Measurements from ENCODE around the gene NCK2. TPM values are rescaled to one million over a fixed set of nuclear protein-coding genes. Genes with fewer than 3 reads are reported as not detected.

NCK2 gene
- total RNA-seq, result 38.4 TPM

DNA sequence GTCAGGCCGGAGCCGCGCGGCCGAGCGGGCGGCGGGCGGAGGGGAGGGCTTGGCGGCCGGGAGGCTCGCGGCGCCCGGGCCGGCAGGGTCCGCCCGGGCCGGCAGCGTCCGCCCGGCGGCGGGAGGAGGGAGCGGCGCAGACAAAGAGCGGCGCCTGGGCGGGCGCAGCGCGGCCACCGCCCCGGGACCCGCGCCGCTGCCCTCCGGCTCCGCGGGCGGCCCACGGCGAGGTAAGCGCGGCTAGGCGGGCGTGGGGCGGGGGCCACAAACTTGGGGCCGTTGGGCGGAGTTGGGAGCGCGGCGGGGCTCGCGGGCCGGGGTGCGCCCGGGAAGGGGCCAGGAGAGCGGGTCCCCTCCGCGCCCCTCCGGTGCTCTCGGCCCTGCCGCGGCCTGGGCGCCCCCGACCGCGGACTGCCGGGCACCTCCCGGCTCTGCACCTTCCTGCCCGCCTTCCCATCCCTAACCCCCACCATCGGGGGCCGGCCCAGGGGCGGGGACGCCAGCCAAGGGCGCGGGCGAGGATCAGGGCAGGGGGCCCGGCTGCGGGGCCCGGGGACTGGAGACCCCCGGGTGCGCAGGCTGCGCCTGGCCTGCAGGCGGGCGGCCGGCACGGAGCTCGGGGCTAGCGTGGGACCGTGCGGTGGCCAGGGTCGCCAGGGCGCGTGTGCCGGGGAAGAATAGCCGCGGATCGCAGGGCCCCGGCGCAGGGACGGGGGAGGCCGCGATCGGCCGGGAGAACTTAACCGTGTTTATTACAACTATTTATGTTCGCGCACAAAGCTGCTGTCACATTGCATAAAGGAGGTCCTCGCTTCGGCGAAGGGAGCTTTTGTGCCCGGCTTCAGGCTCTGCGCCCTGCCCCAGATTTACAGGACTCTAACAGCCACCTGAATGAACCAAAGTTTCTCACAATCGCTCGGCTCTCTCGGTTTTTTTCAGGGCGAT, at the start of gene NCK2:
Gene NCK2, plus strand, starts transcription at position 4 of the 945 bp plus-strand sequence. CDS start 110,152 bp downstream, outside the sequence.
- DNase-seq, result peak; percentile 18

DNA sequence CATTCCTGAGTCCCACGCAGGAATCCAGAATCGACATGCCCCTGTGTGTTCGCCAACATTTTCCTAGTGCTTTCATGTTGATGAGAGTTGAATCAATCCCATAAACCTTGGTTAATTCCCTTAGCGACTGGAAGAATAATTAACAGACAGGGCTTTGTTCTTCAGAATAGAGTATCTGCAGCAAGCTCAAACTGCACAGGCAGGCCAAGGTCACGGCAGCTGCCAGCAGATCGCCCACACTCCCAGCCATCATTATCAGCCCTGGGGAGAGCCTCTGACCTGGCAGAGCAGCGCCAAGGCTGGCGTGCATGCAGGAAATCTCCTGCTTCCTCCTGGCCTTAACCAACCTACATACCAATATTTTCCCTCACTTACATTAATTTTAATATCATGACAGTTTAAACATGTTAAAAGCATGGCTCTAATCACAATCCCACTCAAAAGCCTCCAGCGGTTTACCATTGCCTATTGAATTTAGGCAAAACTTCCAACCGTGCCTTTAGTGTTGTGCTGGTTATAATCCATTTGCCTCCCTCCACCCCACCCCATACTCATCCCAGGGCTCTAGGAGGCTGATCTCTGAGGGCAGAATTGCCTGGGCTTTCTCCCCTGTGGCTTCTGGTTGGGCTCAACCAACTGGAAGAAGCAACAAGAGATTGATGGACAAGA, 46.8 kb upstream of the NCK2 start:
- no peak for DNase-seq

DNA sequence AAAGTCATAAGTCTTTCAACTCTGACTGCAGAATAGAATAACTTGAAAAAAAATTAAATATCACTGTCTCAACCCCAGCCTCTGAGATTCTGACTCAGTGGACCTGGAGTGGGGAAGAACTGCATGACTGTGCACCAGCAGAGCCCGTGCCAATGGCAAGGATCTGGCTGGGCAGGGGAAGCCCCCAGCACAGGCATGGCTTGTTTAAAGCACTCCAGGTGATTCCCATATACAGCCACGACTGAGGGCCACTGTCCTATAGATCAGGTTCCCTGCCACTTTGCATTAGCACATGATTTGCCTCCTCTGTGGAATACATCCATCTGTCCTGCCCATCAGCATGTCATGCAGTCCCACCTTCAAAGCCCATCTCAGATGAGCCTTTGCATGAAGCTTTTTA, 45.9 kb upstream of the NCK2 start:
- no peak for DNase-seq

DNA sequence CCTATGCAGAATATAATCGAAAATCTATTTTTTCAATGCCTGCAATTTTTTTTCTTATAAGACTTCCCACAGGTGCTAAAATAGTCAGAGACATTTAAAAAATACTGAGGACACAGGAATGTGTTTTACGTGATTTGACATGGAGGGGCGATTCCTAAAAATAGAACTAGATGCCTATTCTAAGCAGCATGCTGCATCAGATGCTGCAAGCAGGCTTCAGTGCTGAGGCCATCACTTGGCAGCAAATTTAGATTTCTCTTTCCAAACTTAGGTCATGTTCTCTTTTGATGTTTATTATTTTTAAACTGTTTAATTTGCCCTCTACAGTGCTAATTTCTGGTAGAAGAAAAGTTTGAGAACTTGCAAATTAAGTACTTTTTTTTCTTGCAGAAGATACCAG, 43.7 kb upstream of the NCK2 start:
- DNase-seq, result no peak

DNA sequence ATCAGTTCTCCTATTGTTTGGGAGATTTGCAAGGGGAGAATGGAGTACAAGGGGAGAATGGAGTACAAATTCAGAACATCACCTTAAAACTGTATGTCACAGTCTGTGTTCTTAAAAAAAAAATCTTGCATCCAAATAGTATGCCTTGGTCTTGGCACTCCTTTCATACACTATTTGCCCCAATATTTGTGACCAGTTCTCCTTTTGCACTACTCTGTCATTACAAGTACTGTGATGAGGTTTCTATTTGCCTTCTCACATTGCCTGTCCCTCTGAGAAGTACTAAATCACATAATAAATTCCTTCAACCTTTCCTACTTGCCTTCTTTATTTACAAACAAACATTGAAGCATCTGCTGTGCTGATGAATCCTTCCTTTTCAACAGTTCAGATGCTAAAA, 36.0 kb upstream of the NCK2 start:
- no peak for DNase-seq

DNA sequence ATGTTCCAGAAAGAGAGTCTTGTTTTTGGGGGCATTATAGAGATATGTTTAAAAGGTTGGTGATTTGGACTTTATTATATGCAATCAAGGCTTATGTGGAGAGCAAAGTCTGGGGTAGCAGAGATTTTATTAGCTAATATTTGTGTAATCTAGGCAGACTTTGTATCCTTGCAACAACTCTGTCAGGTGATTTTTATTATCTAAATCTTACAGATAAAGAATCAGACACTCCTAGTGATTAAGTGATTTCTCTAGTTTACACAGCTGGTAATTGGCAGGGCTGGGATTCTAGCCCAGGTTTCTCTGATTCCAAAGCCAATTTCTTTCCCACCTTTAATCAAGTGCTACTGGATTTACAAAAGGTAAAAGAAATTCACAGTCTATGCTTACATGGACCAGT, 33.3 kb upstream of the NCK2 start:
- DNase-seq, result no peak

DNA sequence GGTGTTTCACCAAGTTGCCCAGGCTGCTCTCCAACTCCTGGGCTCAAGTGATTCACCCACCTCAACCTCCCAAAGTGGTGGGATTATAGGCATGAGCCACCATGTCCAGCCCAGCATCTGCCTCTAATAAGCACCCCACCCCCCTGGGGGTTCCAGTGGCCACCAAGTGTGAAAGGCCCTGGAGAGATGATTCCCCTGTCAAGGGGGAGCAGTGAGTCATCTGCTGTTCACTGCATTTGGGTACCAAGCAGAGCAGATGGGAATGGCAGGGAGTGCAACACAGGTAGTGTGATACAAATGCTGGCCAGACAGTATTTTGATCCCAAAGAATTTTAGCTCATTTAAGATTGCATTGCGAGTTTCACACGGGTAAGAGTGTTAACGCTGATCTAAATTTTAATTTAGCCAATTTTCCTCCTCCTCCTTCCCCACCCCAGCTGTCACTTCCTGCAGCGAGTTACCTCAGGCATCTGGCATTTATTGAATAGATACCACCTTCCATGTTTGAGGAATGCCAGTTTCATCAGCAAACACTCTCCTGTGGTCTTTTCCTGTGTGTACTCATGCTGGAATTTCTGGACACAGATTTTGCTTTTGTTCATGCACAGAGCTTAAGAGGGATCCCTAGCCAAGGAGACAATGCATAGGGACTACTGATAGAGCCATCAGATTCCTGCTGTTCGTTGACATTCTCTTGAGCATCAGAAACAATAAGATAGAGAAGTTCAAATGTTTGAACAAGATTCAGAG, 32.4 kb upstream of the NCK2 start:
- DNase-seq, result no peak

DNA sequence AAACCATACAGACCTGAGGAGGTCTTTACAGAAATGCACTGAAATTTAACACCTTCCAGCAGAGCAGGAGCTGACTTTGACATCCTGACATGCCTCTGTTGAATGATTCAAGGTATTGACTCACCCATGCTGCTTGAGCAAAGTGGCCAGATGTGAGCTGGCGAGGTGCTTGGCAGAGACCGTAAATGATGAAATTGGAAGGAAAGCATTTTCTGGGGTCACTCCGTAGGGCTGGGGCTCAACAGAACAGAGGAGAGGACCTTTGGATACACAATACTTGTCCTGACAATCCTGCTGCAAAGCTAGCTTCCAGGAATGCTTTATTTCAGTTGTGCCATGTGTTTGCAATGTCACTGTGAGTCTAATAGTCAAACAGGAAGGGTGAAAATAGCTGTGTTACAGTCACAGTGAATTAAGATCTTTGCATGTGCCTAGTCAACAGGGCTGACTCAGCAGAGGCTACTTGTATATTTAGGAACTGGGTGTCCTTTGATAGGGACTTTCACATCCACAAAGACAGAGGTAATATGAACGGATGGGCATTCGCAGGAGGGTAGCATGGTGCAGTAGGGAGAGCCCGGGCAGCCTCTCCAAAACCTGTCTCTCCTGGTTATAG, 31.6 kb upstream of the NCK2 start:
- DNase-seq, result no peak

DNA sequence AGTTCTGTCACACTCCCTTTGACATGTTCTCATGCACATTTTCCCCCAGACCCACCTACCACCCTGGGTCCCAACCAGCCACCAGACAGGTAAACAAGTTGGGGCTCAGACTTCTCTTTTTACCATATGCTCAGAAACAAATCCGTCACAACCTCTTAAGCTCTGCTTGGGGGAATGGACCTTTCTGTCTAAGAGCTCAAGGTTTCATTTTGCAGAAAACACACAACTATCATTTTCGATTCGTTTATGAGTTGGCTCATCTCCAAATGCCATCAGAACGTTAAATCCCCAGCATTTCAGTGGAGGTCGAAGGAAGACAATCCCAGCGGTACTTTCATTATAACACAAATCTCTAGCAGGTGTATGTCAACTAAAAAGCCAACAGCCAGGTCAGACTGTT, 30.6 kb upstream of the NCK2 start:
- no peak for DNase-seq

DNA sequence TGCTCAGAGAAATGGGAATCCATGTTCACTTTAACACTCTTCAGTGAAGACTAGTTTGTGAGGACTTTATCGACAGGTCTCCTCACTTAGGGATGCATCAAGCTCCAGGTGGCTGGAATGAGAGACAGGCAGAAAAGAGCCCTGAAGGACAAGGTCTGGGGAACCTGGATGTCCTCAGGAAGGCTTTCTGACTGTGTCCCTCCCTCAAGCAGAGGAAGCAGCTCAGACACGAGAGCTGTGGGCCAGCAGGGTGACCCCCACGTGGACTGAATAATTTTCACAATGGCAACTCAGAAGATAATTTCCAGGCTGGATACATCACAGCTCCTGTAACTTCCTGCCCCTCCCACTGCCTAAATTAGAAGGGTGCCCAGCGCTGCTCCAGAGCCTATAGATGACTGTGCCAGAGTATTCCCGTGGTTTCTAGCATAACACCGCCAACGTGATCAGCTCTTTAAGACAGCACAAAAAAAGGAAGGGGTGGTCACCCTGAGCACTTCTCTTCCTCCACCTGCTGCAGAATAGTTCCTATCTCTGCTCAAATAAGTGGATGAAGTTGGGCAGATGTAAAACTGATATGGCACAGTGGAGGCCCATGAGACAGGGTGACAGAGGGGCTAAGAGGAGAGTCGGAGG, 25.7 kb upstream of the NCK2 start:
- DNase-seq, result no peak

DNA sequence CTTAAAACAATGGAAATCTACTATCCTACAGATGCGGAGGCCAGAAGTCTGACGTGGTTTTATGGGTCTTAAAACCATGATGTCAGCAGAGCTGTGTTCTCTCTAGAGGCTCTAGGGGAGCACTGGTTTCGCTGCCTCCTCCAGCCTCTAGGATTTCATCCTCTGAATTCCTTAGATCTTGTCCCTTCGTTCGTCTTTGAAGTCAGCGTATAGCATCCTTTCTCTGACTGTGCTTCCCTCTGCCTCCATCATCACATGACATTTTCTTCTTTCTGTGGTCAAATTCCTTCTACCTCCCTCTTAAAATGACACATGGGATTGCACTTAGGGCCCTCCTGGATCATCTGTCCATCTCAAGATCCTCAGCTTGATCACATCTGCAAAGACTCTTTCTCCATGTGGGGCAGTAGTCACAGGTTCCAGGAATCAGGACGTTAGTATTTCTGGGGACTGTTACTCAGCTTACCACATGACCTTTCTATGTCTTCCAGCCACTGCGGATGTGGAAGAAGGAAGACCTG, 22.7 kb upstream of the NCK2 start:
- no peak for DNase-seq

DNA sequence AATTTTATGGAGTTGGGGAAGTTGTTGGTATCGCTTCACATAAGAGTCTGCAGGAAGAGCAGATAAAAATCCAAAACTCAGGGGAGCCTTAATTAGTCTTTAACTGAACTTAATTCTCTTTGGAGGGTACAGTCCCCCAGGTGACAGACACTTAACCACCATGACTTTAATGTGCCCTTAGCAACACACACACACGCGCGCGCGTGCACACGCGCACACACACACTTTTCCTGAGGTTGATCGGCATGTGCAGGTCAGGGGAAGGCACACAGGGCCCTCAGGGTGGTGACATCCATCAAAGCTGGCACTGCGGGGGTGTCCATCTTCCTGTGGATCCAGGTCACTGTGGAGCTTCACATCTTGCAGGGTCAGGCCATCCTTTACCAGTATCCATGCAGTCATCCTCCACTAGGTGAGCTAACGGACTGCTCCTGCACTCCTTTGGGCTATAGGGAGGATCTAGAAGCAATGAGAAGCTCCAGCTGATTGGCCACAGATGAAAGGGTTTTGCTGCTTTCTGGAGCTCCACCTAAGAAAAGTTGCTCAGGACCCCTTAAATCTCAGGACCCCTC, 21.9 kb upstream of the NCK2 start:
- no peak for DNase-seq

DNA sequence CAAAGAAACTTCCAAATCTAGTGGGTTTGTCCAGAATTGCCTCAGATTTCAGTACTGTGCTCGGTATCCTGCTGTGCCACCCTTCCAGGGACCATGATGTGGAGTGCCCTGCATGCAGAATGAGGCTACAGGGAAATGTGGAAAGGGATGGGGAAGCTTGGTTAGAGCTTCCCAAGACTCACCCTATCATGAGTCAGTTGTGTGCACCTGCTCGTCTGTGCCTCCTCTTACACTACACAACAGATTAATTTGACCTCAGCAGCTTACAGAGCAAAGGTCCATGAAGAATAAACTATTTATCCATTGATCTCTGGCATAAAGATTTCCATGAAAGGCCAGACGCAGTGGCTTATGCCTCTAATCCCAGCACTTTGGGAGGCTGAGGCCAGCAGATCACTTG, 21.3 kb upstream of the NCK2 start:
- DNase-seq, result no peak

DNA sequence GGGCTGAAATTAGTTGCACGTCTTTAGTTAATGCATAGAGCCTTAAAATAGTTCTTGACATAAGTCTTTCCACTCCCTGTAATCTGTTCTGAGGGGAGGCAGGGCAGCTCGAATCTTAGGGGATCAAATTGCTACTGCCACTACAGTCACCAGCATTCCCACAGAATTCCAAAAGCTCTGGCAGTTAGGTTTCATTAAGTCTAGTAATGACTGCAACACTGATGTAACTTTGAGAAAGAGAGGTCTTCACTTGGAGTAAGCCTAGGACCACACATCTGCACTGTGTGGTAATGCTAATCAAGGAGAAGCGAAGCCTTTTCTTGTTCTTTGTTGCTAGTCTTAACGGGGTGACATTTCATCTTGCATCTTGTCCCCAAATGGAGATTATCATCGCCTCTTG, 19.3 kb upstream of the NCK2 start:
- peak; percentile 29 for DNase-seq

DNA sequence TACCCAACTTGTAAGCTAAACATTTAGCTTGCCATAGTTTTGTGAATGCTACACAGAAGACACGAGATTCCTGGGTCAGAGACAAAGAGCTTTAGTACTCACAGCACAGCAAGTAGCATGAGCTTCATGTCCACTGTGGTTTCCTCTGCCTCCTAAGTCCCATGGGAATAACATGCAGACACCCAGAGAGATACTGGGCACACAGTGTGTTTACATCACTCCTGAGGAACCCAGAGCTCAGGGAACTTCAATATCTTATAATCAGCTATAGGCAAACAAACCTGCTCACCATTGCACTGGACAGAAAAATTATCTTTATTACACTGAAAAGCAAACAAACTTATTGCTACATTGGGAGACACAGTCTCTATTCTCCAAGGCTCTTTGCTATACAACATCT, 14.5 kb upstream of the NCK2 start:
- no peak for DNase-seq

DNA sequence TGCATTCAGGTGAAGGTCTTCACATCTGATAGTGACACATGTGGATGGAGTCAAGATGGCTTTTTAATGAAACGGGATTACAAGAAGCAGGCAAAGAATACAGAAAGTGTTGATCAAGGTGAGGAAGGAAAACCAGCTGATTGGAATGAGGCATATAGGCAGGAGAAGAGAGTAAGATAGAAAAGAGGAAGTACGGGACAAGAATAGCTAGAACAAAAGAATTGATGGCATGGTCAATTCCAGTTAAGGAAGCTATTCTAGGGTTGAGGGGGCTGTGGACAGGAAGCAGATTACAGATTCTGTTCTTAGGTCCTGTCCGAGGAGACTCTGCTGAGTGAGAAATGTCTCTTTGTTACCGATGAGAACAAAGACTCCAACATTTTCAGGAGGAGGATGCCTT, 13.2 kb upstream of the NCK2 start:
- no peak for DNase-seq

DNA sequence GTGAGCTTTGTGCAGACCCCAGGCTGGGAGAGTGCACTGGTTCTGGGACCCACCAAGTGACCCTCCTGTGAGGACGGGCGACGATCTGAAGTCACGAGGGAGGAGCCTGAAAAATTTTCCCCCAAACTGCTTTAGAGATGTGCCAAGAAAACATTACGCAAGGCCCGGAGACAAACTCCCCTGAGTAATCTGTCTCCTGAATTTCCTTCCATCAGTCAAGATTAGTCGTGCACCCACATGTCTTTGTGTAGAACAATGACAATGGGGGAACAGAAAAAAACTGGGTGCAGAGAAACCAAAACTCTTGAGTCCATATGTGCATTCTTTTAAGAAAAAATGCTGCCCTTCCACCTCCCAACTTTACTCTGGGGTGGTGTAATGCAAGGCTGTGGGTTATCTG, 12.6 kb upstream of the NCK2 start:
- DNase-seq, result no peak

DNA sequence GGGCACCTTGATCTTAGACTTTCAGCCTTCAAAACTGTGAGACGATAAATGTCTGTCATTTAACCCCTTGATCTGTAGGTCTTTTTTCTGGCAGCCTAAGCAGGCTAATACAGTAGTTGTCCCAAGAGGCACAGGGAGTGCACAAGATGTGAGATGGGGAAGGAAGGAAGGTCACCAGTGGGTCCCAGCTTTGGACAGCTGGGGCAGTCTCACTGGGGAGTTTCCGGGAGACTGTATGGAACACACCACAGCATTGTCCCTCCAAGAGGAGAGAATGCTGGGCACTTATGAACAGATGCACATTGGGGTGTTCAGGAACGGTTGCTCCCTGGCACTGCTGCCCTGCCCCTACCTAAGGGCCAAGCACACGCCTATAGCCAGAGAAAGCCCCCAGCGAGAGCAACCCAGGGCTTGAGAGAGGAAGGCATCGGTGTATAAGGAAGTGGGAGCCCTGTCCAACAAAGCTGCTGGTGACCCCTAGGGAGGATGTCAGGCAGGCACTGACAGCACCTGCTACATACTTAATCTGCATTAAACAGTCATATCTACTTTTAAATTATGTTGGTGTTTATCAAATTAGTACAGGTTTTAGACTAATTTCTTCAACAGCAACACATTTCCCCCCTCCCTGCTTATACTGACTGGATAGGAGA, 11.6 kb upstream of the NCK2 start:
- DNase-seq, result no peak

DNA sequence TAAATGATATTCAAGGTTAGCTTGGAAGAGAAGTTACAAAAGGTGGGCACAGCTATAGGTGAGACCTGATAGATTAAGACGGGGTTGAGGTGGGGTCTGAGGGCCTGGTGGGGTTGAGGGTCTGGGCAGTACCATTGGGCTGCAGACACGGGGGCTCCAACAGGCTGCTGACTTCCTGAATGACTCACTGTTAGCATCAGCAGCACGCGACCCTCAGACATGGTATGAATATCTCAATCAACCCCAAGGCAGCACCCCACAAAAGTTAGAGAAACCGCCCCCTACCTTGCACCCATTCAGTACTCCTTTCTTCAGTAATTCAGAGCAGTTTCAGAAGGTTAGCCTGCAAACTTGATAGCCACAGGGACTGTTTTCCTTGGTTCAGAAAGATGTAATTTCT, 10.8 kb upstream of the NCK2 start:
- no peak for DNase-seq

DNA sequence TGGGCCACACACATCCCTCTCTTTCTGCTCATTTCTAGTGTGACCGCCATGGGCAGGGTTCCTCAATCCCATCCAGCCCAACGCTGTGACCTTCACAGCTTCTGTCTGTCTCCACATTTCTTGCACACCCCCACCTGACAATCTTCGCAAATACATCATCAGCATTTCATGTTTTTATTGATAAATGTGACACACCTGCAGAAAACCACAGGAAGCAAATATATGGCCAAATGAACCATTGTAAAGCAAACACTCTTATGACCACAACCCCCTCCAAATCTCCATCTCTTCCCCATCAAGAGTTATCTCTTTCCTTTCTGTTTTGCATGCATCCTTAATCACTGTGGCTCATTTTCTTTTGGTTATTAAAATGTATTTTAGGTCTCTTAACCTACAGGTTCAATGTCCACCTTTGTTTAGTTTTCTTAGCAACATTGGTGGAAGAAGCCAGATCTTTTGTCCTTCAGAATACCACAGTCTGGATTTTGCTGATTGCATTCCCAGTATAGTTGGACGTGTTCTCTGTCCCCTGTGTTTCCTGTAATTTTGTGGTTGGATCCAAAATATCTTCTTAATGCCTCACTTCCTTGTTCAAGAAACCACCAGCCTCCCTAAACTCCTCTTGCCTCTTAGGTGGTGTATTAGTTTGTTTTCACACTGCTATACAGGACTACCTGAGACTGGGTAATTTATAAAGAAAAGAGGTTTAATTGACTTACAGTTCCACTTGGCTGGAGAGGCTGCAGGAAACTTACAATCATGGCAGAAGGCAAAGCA, 9.8 kb upstream of the NCK2 start:
- DNase-seq, result no peak
